NCI-H2107 (cell line): Measurements from ENCODE around the gene ITM2C.

Experiments used
- DNase-seq: peaks from one replicate; lab custom pipeline; 2025; lab: John Stamatoyannopoulos, UW

ITM2C gene

GRCh38 chr2:230908092-230908594, 43.4 kb downstream of the ITM2C start:
- no peak for DNase-seq

- peak; percentile 34 for DNase-seq
These were observed 44.0 kb downstream of the ITM2C start for GRCh38 chr2:230908595-230909191.

- no peak for DNase-seq
These were observed 45.3 kb downstream of the ITM2C start for GRCh38 chr2:230909841-230910545.

GRCh38 chr2:230910546-230911177, 45.9 kb downstream of the ITM2C start:
- DNase-seq, result no peak

GRCh38 chr2:230912046-230912445, 47.3 kb downstream of the ITM2C start:
- DNase-seq, result no peak

- DNase-seq, result no peak
These were observed 48.0 kb downstream of the ITM2C start for GRCh38 chr2:230912724-230913123.

- DNase-seq, result no peak
These were observed 48.8 kb downstream of the ITM2C start for GRCh38 chr2:230913406-230914143.

GRCh38 chr2:230914886-230915285, 50.1 kb downstream of the ITM2C start:
- no peak for DNase-seq

- DNase-seq, result no peak
These were observed 50.6 kb downstream of the ITM2C start for GRCh38 chr2:230915319-230915718.

GRCh38 chr2:230916218-230916617, 51.5 kb downstream of the ITM2C start:
- DNase-seq, result no peak

GRCh38 chr2:230919240-230919639, 54.5 kb downstream of the ITM2C start:
- DNase-seq, result no peak

- DNase-seq, result no peak
These were observed 54.9 kb downstream of the ITM2C start for GRCh38 chr2:230919681-230920080.

GRCh38 chr2:230920167-230920566, 55.4 kb downstream of the ITM2C start:
- no peak for DNase-seq

- no peak for DNase-seq
These were observed 57.3 kb downstream of the ITM2C start for GRCh38 chr2:230921806-230922595.

GRCh38 chr2:230922951-230923717, 58.4 kb downstream of the ITM2C start:
- DNase-seq, result no peak

- no peak for DNase-seq
These were observed 59.3 kb downstream of the ITM2C start for GRCh38 chr2:230924092-230924469.

GRCh38 chr2:230924470-230925341, 60.0 kb downstream of the ITM2C start, which contains the start of gene GPR55:
TSS of gene GPR55 (minus strand) at chr2:230925242. CDS start at chr2:230910962, 14,280 bp downstream.
- no peak for DNase-seq

GRCh38 chr2:230925443-230925878, 60.7 kb downstream of the ITM2C start:
- no peak for DNase-seq

GRCh38 chr2:230925879-230926765, 61.4 kb downstream of the ITM2C start:
- no peak for DNase-seq
